Mesothelial cell of epicardium (in vitro differentiated cells): ENCODE results near the gene SCUBE1. TPM values are rescaled to one million over a fixed set of nuclear protein-coding genes. Genes with fewer than 3 reads are reported as not detected.

ENCODE experiments used
- DNase-seq, 2 experiments: peaks; one replicate each; pipeline ENCODE4 v3.0.0; 2021; ENCODE audit warnings: low spot score in 2 of 2; ENCODE audit not compliant: unreplicated experiment in 2 of 2
- H3K27ac Mint-ChIP-seq: 2 replicates; pipeline ENCODE4 v1.8.0; 2021; ENCODE audit warnings: mixed read lengths
- H3K27me3 Mint-ChIP-seq: 2 replicates; pipeline ENCODE4 v1.8.0; 2021; ENCODE audit warnings: low read depth, mixed read lengths
- H3K36me3 Mint-ChIP-seq: 2 replicates; pipeline ENCODE4 v1.8.0; 2021; ENCODE audit warnings: mixed read lengths
- H3K4me1 Mint-ChIP-seq: 2 replicates; pipeline ENCODE4 v1.8.0; 2021; ENCODE audit warnings: mixed read lengths
- H3K4me3 Mint-ChIP-seq: 2 replicates; pipeline ENCODE4 v1.8.0; 2021; ENCODE audit warnings: mild to moderate bottlenecking, moderate library complexity, mixed read lengths
- H3K9me3 Mint-ChIP-seq: 2 replicates; pipeline ENCODE4 v1.8.0; 2021; ENCODE audit warnings: mixed read lengths
- CTCF ChIP-seq: fragments of 200-600 bp; sonication (generic); IDR thresholded peaks from one replicate; pipeline ENCODE4 v1.5.0; 2021; ENCODE audit warnings: antibody characterized with exemption; ENCODE audit not compliant: unreplicated experiment
- total RNA-seq: library from RNA; stranded (reverse); gene quantifications from 3 replicates; pipeline ENCODE4 v1.2.1, GENCODE V29; 2021

SCUBE1 gene
- total RNA-seq, 1 donor from 2014 or later: 19.3 TPM

GRCh38 chr22:43272301-43272700, 70.9 kb downstream of the SCUBE1 start:
- H3K9me3 Mint-ChIP-seq: no peaks in the 10 kb centered on the region
- no peaks in the 10 kb centered on the region for H3K27me3 Mint-ChIP-seq
- DNase-seq: no peak
- TF ChIP-seq CTCF: no peak
- H3K36me3 Mint-ChIP-seq: no peaks in the 10 kb centered on the region
- H3K27ac Mint-ChIP-seq: peak overlapping the region; percentile 59
- peaks cover 15% of the 10 kb centered on the region for H3K4me1 Mint-ChIP-seq
- H3K4me3 Mint-ChIP-seq: no peak overlapping the region

GRCh38 chr22:43270949-43271348, 72.2 kb downstream of the SCUBE1 start:
- Mint-ChIP-seq H3K4me3 (no peak overlapping the region), H3K4me1 (peaks cover 13% of the 10 kb centered on the region), H3K9me3 (no peaks in the 10 kb centered on the region), H3K27me3 (no peaks in the 10 kb centered on the region), H3K36me3 (no peaks in the 10 kb centered on the region), H3K27ac (no peak overlapping the region)
- TF ChIP-seq CTCF: no peak
- no peak for DNase-seq

GRCh38 chr22:43270314-43270908, 72.8 kb downstream of the SCUBE1 start:
- TF ChIP-seq CTCF: no peak
- H3K4me1 Mint-ChIP-seq: peaks cover 9% of the 10 kb centered on the region
- no peaks in the 10 kb centered on the region for H3K9me3 Mint-ChIP-seq
- H3K36me3 Mint-ChIP-seq: no peaks in the 10 kb centered on the region
- H3K27me3 Mint-ChIP-seq: no peaks in the 10 kb centered on the region
- H3K4me3 Mint-ChIP-seq: no peak overlapping the region
- H3K27ac Mint-ChIP-seq: no peak overlapping the region
- DNase-seq: no peak

DNA sequence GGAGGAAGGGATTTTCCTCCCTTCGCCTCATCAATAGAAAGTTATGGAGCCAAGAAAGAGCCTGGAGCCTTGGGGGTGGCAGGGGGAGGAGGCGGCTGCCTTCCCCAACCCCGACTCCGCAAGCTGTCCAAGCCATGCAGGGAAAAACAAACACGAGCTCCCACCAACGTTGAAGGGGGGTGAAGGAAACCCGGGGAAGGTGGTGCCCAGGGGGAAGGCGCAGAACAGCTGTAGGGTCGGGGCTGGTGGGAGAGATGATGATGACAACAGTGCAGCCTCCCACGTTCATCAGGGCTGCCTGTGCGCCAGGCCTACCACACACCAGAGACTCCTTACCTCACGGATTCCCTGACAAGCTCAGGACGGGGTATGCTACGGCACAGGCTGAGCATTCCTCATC, 73.5 kb downstream of the SCUBE1 start:
- Mint-ChIP-seq H3K9me3 (no peaks in the 10 kb centered on the region), H3K36me3 (no peaks in the 10 kb centered on the region), H3K27ac (no peak overlapping the region), H3K4me1 (peaks cover 14% of the 10 kb centered on the region), H3K4me3 (no peak overlapping the region), H3K27me3 (no peaks in the 10 kb centered on the region)
- no peak for DNase-seq
- TF ChIP-seq CTCF: no peak

DNA sequence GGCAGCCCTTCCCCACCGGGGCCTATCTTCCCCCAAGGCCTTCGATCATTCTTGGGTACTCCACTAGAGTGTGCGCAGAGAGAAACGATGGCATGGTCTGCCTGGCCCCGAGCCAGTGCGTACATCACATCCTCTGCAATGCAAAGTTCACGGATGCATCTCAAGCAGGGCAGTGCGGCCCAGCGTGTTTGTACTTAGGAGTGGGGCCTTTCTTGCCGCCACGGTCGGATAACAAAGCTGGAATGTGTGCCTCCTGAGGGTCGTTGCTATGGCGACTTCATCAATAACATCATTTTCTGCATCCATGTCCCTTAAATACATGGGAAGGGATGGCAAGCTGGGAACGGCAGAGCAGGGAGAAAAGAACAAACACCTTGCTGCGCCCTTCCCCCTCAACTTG, 73.9 kb downstream of the SCUBE1 start:
- no peak for DNase-seq
- H3K4me1 Mint-ChIP-seq: peaks cover 17% of the 10 kb centered on the region
- H3K27me3 Mint-ChIP-seq: no peaks in the 10 kb centered on the region

More for the DNA sequence above, 73.9 kb downstream of the SCUBE1 start:
- no peak overlapping the region for H3K4me3 Mint-ChIP-seq
- no peak for TF ChIP-seq CTCF
- no peak overlapping the region for H3K27ac Mint-ChIP-seq
- H3K36me3 Mint-ChIP-seq: no peaks in the 10 kb centered on the region
- H3K9me3 Mint-ChIP-seq: no peaks in the 10 kb centered on the region
